GM19324 (cell line): ENCODE data around the gene CADPS.

Experiments
- ATAC-seq: cut with Tn5 transposase; IDR thresholded peaks from one replicate; pipeline ENCODE4 v1.9.1; 2021; ENCODE audit warnings: mild to moderate bottlenecking, moderate library complexity; ENCODE audit not compliant: unreplicated experiment, low FRiP score

CADPS gene

GRCh38 chr3:62532796-62533195 is 342.4 kb downstream of the CADPS start:
- ATAC-seq = no peak

GRCh38 chr3:62531981-62532380 is 343.2 kb downstream of the CADPS start:
- ATAC-seq = no peak

- no peak for ATAC-seq
Observed at GRCh38 chr3:62531493-62531892, 343.7 kb downstream of the CADPS start.

- ATAC-seq = no peak
Observed at GRCh38 chr3:62529230-62529629, 346.0 kb downstream of the CADPS start.

GRCh38 chr3:62527474-62527873 is 347.7 kb downstream of the CADPS start:
- ATAC-seq = no peak

- no peak for ATAC-seq
Observed at GRCh38 chr3:62525281-62525680, 349.9 kb downstream of the CADPS start.

GRCh38 chr3:62523672-62524071 is 351.5 kb downstream of the CADPS start:
- no peak for ATAC-seq

- no peak for ATAC-seq
Observed at GRCh38 chr3:62521464-62522105, 353.6 kb downstream of the CADPS start.

GRCh38 chr3:62503516-62503915 is 371.7 kb downstream of the CADPS start:
- no peak for ATAC-seq

- ATAC-seq = no peak
Observed at GRCh38 chr3:62502315-62503300, 372.6 kb downstream of the CADPS start.

GRCh38 chr3:62501289-62501668 is 373.9 kb downstream of the CADPS start:
- no peak for ATAC-seq

GRCh38 chr3:62500556-62501288 is 374.5 kb downstream of the CADPS start:
- no peak for ATAC-seq

GRCh38 chr3:62497156-62497555 is 378.1 kb downstream of the CADPS start:
- no peak for ATAC-seq

- ATAC-seq = no peak
Observed at GRCh38 chr3:62496503-62496902, 378.7 kb downstream of the CADPS start.

GRCh38 chr3:62493109-62493801 is 382.0 kb downstream of the CADPS start:
- ATAC-seq = no peak

GRCh38 chr3:62482961-62483360 is 392.3 kb downstream of the CADPS start:
- no peak for ATAC-seq

- no peak for ATAC-seq
Observed at GRCh38 chr3:62481962-62482361, 393.3 kb downstream of the CADPS start.

GRCh38 chr3:62480056-62480455 is 395.2 kb downstream of the CADPS start:
- no peak for ATAC-seq

GRCh38 chr3:62479326-62479725 is 395.9 kb downstream of the CADPS start:
- no peak for ATAC-seq

- ATAC-seq = no peak
Observed at GRCh38 chr3:62475306-62475705, 399.9 kb downstream of the CADPS start.
